GM18861 (cell line): Measurements from ENCODE around the gene ATP5F1C.

Experiments
- ATAC-seq: cut with Tn5 transposase; IDR thresholded peaks from one replicate; pipeline ENCODE4 v1.9.1; 2021; ENCODE audit not compliant: unreplicated experiment

The ATP5F1C gene

GRCh38 chr10:7836571-7836970 is 48.6 kb downstream of the ATP5F1C start:
- ATAC-seq = no peak

GRCh38 chr10:7846591-7846990 is 58.6 kb downstream of the ATP5F1C start:
- ATAC-seq = no peak

- ATAC-seq = no peak
Observed at GRCh38 chr10:7853226-7853842, 65.4 kb downstream of the ATP5F1C start.

GRCh38 chr10:7853890-7854289 is 65.9 kb downstream of the ATP5F1C start:
- no peak for ATAC-seq

- no peak for ATAC-seq
Observed at GRCh38 chr10:7855205-7855604, 67.2 kb downstream of the ATP5F1C start.

- ATAC-seq = no peak
Observed at GRCh38 chr10:7856678-7857077, 68.7 kb downstream of the ATP5F1C start.

GRCh38 chr10:7857262-7857661 is 69.3 kb downstream of the ATP5F1C start:
- no peak for ATAC-seq
